ENCODE data around the gene MECP2. TPM values are rescaled to one million over a fixed set of nuclear protein-coding genes. Genes with fewer than 3 reads are reported as not detected.

Gene MECP2
- total and polyA plus RNA-seq, 2 of the 13 experiments (the other 11 are each of a cell fraction or from before 2014, with no cell fraction given): 7.9 to 18.1 TPM

DNA sequence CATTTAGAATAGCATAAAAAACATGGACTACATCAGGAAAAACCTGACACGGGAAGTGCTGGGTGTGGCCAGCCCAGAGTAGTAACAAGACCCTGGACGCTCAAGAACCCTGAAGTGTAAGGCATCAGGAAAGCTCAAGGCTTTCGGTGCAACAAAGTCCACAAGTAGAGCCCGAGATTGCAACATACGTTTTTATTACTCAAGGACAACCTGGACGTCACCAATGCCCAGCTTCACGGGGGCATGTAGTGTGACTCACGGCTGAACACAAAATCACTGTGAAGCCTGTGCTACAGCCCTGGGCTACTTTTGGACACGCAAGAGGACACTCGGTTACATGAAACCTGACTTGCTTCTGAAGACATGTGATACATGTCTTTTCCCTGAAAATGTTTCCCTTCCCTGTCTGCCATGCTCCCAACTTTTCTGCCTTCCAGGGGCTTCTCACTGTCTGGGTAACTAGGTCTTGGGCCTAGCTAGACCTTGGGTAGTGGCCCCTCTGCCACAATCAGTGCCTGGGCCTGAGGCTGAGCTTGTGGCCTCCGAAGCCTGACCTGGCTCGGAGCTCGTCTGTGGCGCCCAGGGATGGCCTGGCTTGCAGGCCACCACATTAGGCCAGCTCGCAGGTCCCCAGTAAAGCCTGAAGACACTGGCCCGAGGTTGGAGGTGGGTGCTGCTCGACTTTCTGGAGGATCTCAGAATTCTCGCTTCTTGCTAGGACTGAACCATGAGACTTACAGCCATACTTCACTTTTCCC, 87.0 kb downstream of the MECP2 start (continued):
- TF ChIP-seq E2F2 (CRISPR knock-in tag; IDR thresholded peaks at IDR 0.05; ENCODE audit: borderline replicate concordance): no peak
- TF ChIP-seq MAFF (IDR thresholded peaks at IDR 0.05; ENCODE audit: low read depth, low read length): no peak
- no peak for TF ChIP-seq ZNF773 (CRISPR knock-in tag; IDR thresholded peaks at IDR 0.05; ENCODE audit: borderline replicate concordance)
- no peak for TF ChIP-seq PHF21A (CRISPR knock-in tag; IDR thresholded peaks at IDR 0.05)
- TF ChIP-seq SOX5 (CRISPR knock-in tag; IDR thresholded peaks at IDR 0.05; ENCODE audit: borderline replicate concordance): no peak
- no peak for TF ChIP-seq PBX2 (CRISPR knock-in tag; IDR thresholded peaks at IDR 0.05)
- no peak for TF ChIP-seq KMT2A (CRISPR knock-in tag; IDR thresholded peaks at IDR 0.05)
- TF ChIP-seq NCOA2 (CRISPR knock-in tag; IDR thresholded peaks at IDR 0.05): peak; percentile 34; the same call in 1 of the 2 replicates
- TF ChIP-seq KLF11 (CRISPR knock-in tag; IDR thresholded peaks at IDR 0.05): no peak
- no peak for TF ChIP-seq ZNF460 (CRISPR knock-in tag; IDR thresholded peaks at IDR 0.05; ENCODE audit: borderline replicate concordance)
- TF ChIP-seq, protein P1, sequence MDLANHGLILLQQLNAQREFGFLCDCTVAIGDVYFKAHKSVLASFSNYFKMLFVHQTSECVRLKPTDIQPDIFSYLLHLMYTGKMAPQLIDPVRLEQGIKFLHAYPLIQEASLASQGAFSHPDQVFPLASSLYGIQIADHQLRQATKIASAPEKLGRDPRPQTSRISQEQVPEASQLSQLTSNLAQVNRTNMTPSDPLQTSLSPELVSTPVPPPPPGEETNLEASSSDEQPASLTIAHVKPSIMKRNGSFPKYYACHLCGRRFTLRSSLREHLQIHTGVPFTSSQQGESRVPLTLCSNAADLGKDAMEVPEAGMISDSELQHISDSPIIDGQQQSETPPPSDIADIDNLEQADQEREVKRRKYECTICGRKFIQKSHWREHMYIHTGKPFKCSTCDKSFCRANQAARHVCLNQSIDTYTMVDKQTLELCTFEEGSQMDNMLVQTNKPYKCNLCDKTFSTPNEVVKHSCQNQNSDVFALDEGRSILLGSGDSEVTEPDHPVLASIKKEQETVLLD (CRISPR knock-in tag; IDR thresholded peaks at IDR 0.05; ENCODE audit: low read depth): no peak
- no peak for TF ChIP-seq ZNF75D (CRISPR knock-in tag; IDR thresholded peaks at IDR 0.05; ENCODE audit: borderline replicate concordance)
- TF ChIP-seq ZNF549 (CRISPR knock-in tag; IDR thresholded peaks at IDR 0.05): no peak
- TF ChIP-seq ZNF703 (CRISPR knock-in tag; IDR thresholded peaks at IDR 0.05; ENCODE audit: borderline replicate concordance): no peak
- TF ChIP-seq ZNF567 (CRISPR knock-in tag; IDR thresholded peaks at IDR 0.05; ENCODE audit: borderline replicate concordance): no peak
- no peak for TF ChIP-seq TOPORS (CRISPR knock-in tag; IDR thresholded peaks at IDR 0.05)
- TF ChIP-seq, protein P2, sequence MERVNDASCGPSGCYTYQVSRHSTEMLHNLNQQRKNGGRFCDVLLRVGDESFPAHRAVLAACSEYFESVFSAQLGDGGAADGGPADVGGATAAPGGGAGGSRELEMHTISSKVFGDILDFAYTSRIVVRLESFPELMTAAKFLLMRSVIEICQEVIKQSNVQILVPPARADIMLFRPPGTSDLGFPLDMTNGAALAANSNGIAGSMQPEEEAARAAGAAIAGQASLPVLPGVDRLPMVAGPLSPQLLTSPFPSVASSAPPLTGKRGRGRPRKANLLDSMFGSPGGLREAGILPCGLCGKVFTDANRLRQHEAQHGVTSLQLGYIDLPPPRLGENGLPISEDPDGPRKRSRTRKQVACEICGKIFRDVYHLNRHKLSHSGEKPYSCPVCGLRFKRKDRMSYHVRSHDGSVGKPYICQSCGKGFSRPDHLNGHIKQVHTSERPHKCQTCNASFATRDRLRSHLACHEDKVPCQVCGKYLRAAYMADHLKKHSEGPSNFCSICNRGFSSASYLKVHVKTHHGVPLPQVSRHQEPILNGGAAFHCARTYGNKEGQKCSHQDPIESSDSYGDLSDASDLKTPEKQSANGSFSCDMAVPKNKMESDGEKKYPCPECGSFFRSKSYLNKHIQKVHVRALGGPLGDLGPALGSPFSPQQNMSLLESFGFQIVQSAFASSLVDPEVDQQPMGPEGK (CRISPR knock-in tag; IDR thresholded peaks at IDR 0.05): no peak
- peak; percentile 24; the same call in 1 of the 2 replicates for TF ChIP-seq FOXA3 (CRISPR knock-in tag; IDR thresholded peaks at IDR 0.05)
- peak; percentile 26 for TF ChIP-seq RBM22 (optimal IDR thresholded peaks at IDR 0.05; ENCODE audit: low read length)
- no peak for TF ChIP-seq ZNF619 (CRISPR knock-in tag; IDR thresholded peaks at IDR 0.05)
- peak; percentile 23; the same call in 1 of the 2 replicates for TF ChIP-seq FOXK1 (CRISPR knock-in tag; IDR thresholded peaks at IDR 0.05; ENCODE audit: borderline replicate concordance, low read depth)
- 0 out of 2 replicates have a peak, but pooled peaks have one; percentile 13 for TF ChIP-seq POLR2AphosphoS5 (IDR thresholded peaks at IDR 0.05; ENCODE audit: low read depth, low read length)
- TF ChIP-seq HBP1 (CRISPR knock-in tag; IDR thresholded peaks at IDR 0.05; ENCODE audit: low read depth): no peak
